ACC112 (cell line): ENCODE data around the gene ZSWIM6.

Experiments used
- H2AFZ ChIP-seq: fragments of 200-600 bp; sonication (generic); one replicate; pipeline ENCODE4 v1.6.0; 2017; ENCODE audit warnings: antibody characterized with exemption, low read length; ENCODE audit not compliant: unreplicated experiment
- H3K27ac ChIP-seq: fragments of 200-600 bp; sonication (generic); 2 replicates; pipeline ENCODE4 v1.5.1; 2014; ENCODE audit warnings: low read depth, mild to moderate bottlenecking, antibody characterized with exemption, low read length, moderate library complexity
- H3K27me3 ChIP-seq: fragments of 200-600 bp; sonication (generic); 2 replicates; pipeline ENCODE4 v1.6.1; 2014; ENCODE audit warnings: mild to moderate bottlenecking, antibody characterized with exemption, low read length, moderate library complexity, mixed read lengths; ENCODE audit not compliant: insufficient read depth
- H3K36me3 ChIP-seq: fragments of 200-600 bp; sonication (generic); 2 replicates; pipeline ENCODE4 v1.6.1; 2016; ENCODE audit warnings: mild to moderate bottlenecking, antibody characterized with exemption, low read length, moderate library complexity, mixed read lengths; ENCODE audit not compliant: insufficient read depth
- H3K4me1 ChIP-seq: fragments of 200-600 bp; sonication (generic); one replicate; pipeline ENCODE4 v1.6.1; 2016; ENCODE audit warnings: low read length, mixed read lengths; ENCODE audit not compliant: insufficient read depth, unreplicated experiment, control insufficient read depth
- H3K4me3 ChIP-seq: fragments of 200-600 bp; sonication (generic); 2 replicates; pipeline ENCODE4 v1.5.1; 2014; ENCODE audit warnings: mild to moderate bottlenecking, low read depth, low read length
- H3K79me2 ChIP-seq: fragments of 200-600 bp; sonication (generic); one replicate; pipeline ENCODE4 v1.6.0; 2016; ENCODE audit warnings: low read length; ENCODE audit not compliant: control insufficient read depth, unreplicated experiment, insufficient read depth

The ZSWIM6 gene

GRCh38 chr5:61307191-61307590 is 24.9 kb upstream of the ZSWIM6 start:
- Histone ChIP-seq H3K27me3 (no peaks in the 10 kb centered on the region), H3K79me2 (peaks cover 20% of the 10 kb centered on the region), H3K27ac (peak overlapping the region; percentile 96), H3K36me3 (no peaks in the 10 kb centered on the region), H3K4me3 (peak overlapping the region; percentile 55), H3K4me1 (peaks cover 56% of the 10 kb centered on the region), H2AFZ (peak overlapping the region; percentile 65)

- Histone ChIP-seq H3K79me2 (peaks cover 16% of the 10 kb centered on the region), H3K4me1 (peaks cover 56% of the 10 kb centered on the region), H3K27me3 (no peaks in the 10 kb centered on the region), H3K27ac (peak overlapping the region; percentile 96; the same call in 1 of the 2 replicates), H3K4me3 (peak overlapping the region; percentile 55; the same call in 1 of the 2 replicates), H2AFZ (no peak overlapping the region), H3K36me3 (no peaks in the 10 kb centered on the region)
Observed at GRCh38 chr5:61307611-61308010, 24.4 kb upstream of the ZSWIM6 start.

DNA sequence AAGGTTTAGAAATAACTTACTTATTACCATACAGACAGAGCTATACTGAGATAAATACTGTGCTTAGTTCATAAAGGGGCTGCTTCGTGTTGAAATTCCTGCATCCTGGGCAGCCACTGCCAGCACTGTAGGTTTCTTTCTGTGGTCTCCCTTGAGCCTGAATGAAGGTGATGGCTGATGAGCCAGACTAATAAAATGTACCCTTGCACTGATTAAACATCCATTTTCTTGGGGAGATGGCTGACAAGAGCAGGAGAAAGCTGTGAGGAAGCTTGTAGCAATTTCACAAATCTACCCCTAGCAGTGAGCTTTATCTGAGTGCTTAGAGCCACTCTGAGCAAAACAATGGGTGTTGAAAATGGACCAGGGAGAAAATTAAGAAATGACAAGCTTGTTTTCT is 23.3 kb upstream of the ZSWIM6 start:
- H2AFZ ChIP-seq: peak overlapping the region; percentile 44
- peaks cover 63% of the 10 kb centered on the region for H3K4me1 ChIP-seq
- H3K27ac ChIP-seq: no peak overlapping the region; the same call in 1 of the 2 replicates
- H3K27me3 ChIP-seq: no peaks in the 10 kb centered on the region
- H3K36me3 ChIP-seq: no peaks in the 10 kb centered on the region
- no peak overlapping the region for H3K4me3 ChIP-seq
- peaks cover 6% of the 10 kb centered on the region for H3K79me2 ChIP-seq

- Histone ChIP-seq H3K4me1 (peaks cover 67% of the 10 kb centered on the region), H2AFZ (no peak overlapping the region), H3K79me2 (peaks cover 2% of the 10 kb centered on the region)
Observed at GRCh38 chr5:61309115-61309514, 22.9 kb upstream of the ZSWIM6 start.

DNA sequence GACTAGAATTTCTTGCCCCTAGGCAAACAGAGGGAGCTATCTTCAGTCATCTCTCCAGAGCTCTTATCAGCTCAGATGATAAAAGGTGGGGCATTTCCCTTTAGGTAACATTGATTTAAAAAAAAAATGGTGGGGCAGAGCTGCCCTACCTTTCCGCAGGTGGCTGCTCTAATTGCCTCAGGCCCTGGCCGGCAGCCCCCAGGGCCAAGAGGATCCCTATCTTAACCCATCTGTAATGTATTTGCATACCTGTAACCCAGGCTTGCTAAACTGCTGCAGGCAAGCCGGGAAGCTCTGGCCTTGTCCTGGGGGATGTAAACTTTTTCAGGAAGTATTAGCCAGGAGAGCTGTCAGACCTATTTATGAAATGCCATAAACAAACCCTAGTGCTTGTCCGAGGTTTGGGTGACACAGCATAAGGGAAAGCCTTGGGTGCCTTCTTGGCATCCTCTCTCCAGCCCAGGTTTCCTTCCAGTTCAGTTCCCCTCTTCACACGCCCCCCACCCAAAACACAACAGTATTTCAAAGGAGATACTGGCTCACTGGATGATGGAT is 20.9 kb upstream of the ZSWIM6 start:
- Histone ChIP-seq H3K27me3 (no peaks in the 10 kb centered on the region), H3K27ac (peak overlapping the region; percentile 94), H3K4me3 (no peak overlapping the region), H3K4me1 (peaks cover 72% of the 10 kb centered on the region), H2AFZ (no peak overlapping the region), H3K36me3 (no peaks in the 10 kb centered on the region), H3K79me2 (no peaks in the 10 kb centered on the region)

More at GRCh38 chr5:61309115-61309514, 22.9 kb upstream of the ZSWIM6 start:
- no peaks in the 10 kb centered on the region for H3K27me3 ChIP-seq
- H3K36me3 ChIP-seq: no peaks in the 10 kb centered on the region
- H3K4me3 ChIP-seq: no peak overlapping the region
- no peak overlapping the region; the same call in 1 of the 2 replicates for H3K27ac ChIP-seq

DNA sequence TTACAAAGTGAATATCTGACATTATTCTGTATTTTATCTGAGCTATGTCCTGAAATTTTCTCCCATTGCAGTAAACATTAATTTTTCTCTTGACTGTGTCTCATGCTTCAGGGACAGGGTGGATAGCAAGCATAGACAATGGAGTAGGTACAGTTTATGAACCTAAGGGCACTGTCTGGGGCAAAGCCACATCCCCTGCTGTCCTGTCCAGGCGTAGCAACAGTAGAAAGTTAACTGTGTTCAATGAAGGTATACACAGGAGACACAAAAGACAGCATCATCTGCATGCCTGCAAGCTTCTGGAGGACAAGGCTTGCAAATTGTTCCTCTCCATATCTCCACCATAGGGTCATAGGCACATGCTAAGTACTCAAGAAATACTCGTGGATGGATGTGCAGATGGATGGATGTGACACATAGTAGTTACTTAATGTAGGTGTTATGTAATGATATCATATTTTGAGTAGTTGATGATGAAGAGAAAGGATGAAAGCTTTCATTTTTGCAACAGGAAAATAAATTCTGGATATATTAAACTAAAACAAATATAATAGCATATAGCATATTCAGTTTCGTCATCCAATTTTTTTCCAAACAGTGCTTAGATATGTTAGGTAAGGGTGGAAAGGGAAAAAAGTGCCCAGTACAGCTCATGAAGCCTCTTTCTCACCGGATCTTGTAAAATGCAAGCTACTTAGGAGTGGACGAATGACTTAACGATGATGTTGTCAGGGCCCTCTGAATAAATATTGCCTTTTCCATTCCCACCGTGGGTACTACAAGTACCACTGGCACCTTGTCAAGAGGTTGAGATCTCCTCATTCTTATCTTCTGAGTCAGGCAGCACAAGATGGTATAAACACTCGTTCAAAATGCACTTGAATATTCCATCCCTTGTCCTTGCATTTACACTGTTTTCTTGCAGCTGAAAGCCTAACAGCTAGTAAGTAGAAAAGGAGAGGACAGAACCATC is 19.9 kb upstream of the ZSWIM6 start:
- Histone ChIP-seq H3K27me3 (no peaks in the 10 kb centered on the region), H2AFZ (peak overlapping the region; percentile 66), H3K36me3 (no peaks in the 10 kb centered on the region), H3K4me1 (peaks cover 63% of the 10 kb centered on the region), H3K4me3 (peak overlapping the region; percentile 6; the same call in 1 of the 2 replicates), H3K27ac (peak overlapping the region; percentile 94), H3K79me2 (no peaks in the 10 kb centered on the region)

- Histone ChIP-seq H2AFZ (no peak overlapping the region), H3K4me1 (peaks cover 52% of the 10 kb centered on the region), H3K79me2 (no peaks in the 10 kb centered on the region), H3K27ac (peak overlapping the region; percentile 94), H3K36me3 (no peaks in the 10 kb centered on the region), H3K4me3 (peak overlapping the region; percentile 36), H3K27me3 (no peaks in the 10 kb centered on the region)
Observed at GRCh38 chr5:61313960-61314681, 17.9 kb upstream of the ZSWIM6 start.

DNA sequence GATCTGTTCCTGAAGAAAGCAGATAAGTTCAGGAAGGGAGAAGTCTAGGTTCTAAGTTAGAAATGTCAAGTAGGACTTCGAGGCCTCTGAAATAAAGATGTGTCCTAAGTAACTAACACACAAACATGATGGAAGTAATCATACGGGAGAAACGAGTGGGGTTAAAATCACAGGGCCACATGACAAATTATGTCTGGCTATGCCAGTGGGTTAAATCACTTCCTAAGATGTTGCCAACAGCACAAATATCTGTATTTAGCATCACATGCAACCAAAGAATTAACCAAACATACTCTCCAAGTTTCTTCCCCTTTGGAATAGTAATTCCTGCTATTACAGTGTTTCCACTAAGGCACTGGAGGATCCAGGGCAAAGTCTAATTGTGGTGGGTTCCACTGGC is 13.7 kb upstream of the ZSWIM6 start:
- Histone ChIP-seq H3K27me3 (no peaks in the 10 kb centered on the region), H2AFZ (no peak overlapping the region), H3K4me1 (peaks cover 46% of the 10 kb centered on the region)

GRCh38 chr5:61319388-61320146 is 12.5 kb upstream of the ZSWIM6 start:
- no peak overlapping the region for H3K4me3 ChIP-seq

More for the DNA sequence above, 13.7 kb upstream of the ZSWIM6 start:
- Histone ChIP-seq H3K27ac (no peak overlapping the region), H3K4me3 (no peak overlapping the region), H3K36me3 (no peaks in the 10 kb centered on the region), H3K79me2 (no peaks in the 10 kb centered on the region)

GRCh38 chr5:61320860-61321259 is 11.2 kb upstream of the ZSWIM6 start:
- Histone ChIP-seq H3K27ac (no peak overlapping the region), H3K4me3 (no peak overlapping the region), H3K4me1 (peaks cover 37% of the 10 kb centered on the region), H3K36me3 (no peaks in the 10 kb centered on the region), H3K27me3 (no peaks in the 10 kb centered on the region), H2AFZ (no peak overlapping the region), H3K79me2 (no peaks in the 10 kb centered on the region)

More at GRCh38 chr5:61319388-61320146, 12.5 kb upstream of the ZSWIM6 start:
- peaks cover 44% of the 10 kb centered on the region for H3K4me1 ChIP-seq
- no peak overlapping the region for H3K27ac ChIP-seq
- no peaks in the 10 kb centered on the region for H3K27me3 ChIP-seq
- H3K36me3 ChIP-seq: no peaks in the 10 kb centered on the region
- H2AFZ ChIP-seq: no peak overlapping the region
- H3K79me2 ChIP-seq: no peaks in the 10 kb centered on the region
